Measurements from ENCODE around the gene SIRT2.
"Not testable (repeated sequence)": the region's sequence is repeated elsewhere in the genome, so short reads cannot be mapped to it uniquely, and the experiment has no call there.

SIRT2 gene

DNA sequence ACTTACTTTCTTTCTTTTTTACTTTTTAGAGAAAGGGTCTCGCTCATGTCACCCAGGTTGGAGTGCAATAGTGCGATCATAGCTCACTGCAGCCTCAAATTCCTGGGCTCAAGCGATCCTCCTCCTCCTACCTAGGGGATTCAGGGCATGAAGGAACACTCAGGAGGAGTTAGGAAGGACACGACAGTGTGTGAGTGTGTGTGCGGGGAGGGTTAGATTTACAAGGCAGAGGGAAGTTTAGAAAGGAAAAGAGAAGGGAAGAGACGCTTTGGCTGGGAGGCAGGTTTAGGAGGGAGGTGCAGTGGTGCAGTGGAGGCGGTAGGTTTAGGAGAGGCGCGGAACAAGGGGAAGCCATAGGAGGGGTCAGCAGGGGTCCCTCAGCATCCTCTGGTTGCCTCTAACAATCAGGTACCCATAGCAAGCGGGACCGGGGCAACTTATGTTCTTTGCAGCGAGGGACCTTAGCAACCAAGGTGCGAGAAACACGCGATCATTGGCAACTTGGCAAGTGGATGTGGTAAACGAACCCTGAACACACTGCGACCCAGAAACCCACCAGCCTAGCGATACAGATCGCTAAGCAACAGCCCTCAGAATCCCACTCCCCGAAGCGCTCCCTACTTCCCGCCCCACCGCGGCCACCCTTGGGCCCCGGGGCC, 501 bp downstream of the SIRT2 start:
- DNase-seq (ENCODE audit: low read depth, low spot score): no peak

GRCh38 chr19:38894968-38895367, 4.5 kb downstream of the SIRT2 start:
- no peak for DNase-seq (ENCODE audit: low read depth, low spot score)

DNA sequence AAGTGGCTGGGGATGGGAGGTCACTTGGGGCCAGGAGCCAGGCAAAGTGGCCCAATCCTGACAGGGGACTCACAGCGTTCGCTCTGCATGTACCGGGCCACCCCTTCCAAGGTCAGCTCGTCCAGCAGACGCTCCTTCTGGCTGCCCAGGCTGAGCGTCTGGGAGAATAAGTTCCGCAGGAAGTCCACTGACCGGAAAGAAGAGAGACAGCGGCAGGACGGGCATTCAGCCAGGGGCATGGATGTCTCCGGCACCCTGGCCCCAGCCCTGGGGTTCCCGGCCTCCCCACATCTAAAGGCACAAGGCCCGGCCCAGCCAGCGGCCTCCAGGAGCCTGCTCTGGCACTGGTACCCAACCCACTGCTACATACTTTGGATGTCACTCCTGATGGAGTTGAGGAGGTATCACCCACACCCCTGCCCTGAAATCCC, 6.1 kb downstream of the SIRT2 start:
- no peak for DNase-seq (ENCODE audit: low read depth, low spot score)

GRCh38 chr19:38892841-38893240, 6.6 kb downstream of the SIRT2 start:
- no peak for DNase-seq (ENCODE audit: low read depth, low spot score)

- DNase-seq (ENCODE audit: low read depth, low spot score): no peak
Measured at GRCh38 chr19:38891771-38892170, 7.6 kb downstream of the SIRT2 start.

DNA sequence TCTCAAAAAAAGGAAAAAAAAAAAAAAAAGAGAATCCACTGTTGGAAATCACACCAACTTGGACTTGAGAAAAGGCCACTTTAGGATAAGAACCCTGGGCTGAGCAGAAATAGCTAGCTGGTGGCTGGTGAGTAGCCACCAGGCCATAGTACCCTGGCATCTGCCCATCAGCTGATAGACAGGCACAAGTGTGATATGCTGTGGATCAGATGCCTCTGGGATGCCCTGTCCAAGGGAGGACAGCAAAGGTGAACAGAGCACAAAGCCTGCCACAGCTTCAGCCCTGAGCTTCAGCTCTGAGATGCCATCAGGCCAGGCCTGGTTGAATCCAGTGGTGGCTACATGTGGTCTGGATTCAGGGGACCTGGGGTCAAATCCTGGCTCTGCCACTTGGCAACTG, 8.7 kb downstream of the SIRT2 start:
- no peak for DNase-seq (ENCODE audit: low read depth, low spot score)

GRCh38 chr19:38889803-38890202, 9.6 kb downstream of the SIRT2 start:
- no peak for DNase-seq (ENCODE audit: low read depth, low spot score)

DNA sequence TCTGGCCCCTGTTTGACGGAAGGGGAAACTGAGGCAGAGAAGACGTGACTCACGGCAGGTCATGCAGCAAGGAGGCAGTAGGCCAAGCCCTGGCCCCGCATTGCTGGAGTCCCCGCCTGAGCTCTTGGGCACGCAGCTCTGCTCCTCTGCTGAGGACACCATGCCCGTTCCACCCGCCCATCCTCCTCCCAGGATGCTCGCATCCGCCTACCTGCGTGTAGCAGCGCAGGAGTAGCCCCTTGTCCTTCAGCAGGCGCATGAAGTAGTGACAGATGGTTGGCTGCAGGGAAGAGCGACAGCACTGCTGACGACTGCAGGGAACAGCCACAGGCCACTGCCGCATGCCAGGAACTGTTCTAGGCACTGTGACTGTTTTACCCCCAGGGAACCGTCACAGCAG, 10.5 kb downstream of the SIRT2 start:
- no peak for DNase-seq (ENCODE audit: low read depth, low spot score)

GRCh38 chr19:38884691-38885090, 14.7 kb downstream of the SIRT2 start:
- not testable (repeated sequence) for DNase-seq (ENCODE audit: low read depth, low spot score)

DNA sequence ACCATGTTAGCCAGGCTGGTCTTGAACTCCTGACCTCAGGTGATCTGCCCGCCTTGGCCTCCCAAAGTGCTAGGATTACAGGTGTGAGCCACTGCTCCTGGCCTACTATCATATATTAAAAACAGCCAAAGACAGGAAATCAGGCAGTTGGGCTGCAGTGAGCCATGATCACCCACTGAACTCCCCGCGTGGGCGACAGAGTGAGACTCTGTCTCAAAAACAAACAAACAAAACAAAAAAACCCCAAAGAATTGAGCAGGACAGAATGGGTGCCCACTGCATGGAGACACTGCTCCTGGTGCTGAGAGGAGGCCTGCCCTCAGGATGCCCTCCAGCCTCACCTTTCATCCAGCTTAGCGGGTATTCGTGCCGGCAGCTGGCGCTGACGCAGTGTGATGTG, 16.1 kb downstream of the SIRT2 start:
- no peak for DNase-seq (ENCODE audit: low read depth, low spot score)

GRCh38 chr19:38880882-38881609, 18.4 kb downstream of the SIRT2 start:
- no peak for DNase-seq (ENCODE audit: low read depth, low spot score)

- DNase-seq (ENCODE audit: low read depth, low spot score): peak; percentile 42
Measured at GRCh38 chr19:38880076-38880881, 19.1 kb downstream of the SIRT2 start.

DNA sequence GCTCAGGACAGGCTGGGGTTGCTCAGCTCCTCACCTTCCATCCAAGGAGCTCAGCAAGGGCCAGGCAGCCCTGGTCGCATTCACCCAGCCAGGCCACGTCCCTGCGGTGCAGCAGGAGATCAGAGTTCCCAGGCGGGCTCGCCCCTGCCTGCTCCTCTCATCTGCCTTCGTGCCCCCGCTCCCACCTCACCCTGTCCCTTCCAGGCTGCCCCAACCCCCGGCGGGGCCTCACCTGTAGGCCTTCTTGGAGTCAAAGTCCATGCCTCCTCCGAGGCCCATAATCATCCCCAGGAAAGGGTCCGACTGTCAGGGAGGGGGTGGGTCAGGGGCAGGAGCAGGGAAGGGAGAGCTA, 20.0 kb downstream of the SIRT2 start:
- no peak for DNase-seq (ENCODE audit: low read depth, low spot score)

GRCh38 chr19:38878575-38879399, 20.6 kb downstream of the SIRT2 start:
- DNase-seq (ENCODE audit: low read depth, low spot score): no peak

DNA sequence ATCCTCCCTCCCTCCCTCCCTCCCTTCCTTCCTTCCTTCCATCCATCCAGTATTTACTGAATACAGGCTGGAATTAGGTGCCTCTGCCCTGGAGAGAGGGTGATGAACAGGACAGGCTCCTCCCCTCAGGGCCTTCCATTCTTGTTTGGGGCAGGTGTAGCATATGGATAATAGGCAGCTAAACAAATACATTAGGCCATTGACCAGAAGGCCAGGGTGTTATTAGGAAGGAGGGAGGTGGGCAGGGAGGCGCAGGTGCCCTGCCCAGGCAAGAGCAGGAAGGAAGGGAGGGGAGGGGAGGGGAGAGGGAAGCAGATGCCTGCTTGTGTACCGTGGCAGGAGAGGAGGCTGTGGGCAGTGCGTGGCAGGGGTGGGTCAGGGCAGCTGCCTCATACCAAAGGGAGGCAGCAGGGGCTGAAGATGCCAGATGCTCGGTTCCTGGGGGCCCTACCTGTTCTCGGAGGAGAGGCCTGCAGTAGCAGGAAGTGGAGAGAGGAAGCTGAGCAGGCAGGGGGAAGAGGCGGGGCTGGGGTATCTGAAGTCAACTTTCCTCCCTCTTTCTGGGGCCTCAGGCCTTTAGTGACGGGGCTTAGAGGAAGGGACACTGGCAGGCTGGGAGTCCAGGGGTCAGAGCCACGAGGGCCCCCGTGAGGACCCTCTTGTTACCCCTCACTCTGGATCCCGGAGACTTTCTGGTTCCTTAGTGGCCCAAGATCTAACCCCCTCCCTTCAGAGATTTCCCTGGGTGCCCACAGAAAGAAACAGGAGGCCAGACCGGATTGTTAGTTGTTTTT, 21.4 kb downstream of the SIRT2 start, which contains the start of gene RINL:
RINL (minus strand) TSS at position 495 of the 794 bp plus-strand sequence. CDS start 1,533 bp downstream, outside the sequence.
- DNase-seq (ENCODE audit: low read depth, low spot score): no peak

DNA sequence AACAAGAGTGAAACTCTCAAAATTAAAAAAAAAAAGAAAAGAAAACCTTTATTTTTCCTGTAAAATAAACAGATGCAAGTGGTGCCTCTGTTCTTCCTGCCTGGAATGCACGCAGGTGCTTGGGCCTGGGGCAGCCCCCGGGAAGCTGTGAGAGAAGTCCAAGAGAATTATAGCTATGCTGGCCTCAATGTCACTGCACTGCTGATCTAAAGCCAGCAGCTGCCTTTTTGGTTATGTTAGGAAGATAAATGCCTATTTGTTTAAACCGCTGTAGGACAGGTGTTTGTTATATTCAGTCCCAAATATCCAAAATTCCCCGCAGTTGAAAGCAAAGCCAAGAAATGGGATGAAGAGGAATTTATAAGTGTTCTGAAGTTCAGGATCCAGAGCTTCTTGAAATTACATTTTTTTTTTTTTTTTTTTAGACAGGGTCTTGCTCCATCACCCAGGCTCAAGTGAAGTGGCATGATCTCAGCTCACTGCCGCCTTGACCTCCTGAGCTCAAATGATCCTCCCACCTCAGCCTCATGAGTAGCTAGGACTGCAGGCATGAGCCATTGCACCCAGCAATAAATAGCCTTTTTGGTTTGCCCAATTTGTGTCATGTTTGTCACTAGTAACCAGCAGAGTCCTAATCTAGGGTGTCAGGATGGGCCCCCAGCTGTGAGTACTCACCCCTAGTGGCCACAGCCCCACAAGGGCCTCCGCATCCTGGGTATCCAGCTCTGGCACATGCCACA, 23.6 kb downstream of the SIRT2 start:
- DNase-seq (ENCODE audit: low read depth, low spot score): no peak

- DNase-seq (ENCODE audit: low read depth, low spot score): not testable (repeated sequence)
Measured at GRCh38 chr19:38873400-38873799, 26.0 kb downstream of the SIRT2 start.

DNA sequence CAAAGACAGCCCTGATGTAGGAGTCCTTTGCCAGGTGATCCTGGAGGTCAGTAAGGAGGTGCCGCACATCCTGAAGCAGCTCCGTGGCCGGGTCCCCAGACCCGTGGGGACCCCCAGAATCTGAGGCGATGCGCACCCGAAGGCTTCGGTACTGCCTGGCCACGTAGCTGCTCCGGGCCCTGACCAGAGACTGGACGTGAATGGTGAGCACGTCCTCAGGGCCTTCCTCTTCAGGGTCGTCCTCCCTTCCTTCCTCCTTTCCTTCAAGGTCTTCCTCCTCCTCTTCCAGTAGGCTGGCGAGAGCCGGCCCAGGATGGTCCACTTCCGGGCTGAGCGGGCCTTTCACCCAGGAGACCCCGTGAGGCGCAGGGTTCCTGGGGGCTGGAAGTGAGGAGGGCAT, 28.8 kb downstream of the SIRT2 start:
- no peak for DNase-seq (ENCODE audit: low read depth, low spot score)

DNA sequence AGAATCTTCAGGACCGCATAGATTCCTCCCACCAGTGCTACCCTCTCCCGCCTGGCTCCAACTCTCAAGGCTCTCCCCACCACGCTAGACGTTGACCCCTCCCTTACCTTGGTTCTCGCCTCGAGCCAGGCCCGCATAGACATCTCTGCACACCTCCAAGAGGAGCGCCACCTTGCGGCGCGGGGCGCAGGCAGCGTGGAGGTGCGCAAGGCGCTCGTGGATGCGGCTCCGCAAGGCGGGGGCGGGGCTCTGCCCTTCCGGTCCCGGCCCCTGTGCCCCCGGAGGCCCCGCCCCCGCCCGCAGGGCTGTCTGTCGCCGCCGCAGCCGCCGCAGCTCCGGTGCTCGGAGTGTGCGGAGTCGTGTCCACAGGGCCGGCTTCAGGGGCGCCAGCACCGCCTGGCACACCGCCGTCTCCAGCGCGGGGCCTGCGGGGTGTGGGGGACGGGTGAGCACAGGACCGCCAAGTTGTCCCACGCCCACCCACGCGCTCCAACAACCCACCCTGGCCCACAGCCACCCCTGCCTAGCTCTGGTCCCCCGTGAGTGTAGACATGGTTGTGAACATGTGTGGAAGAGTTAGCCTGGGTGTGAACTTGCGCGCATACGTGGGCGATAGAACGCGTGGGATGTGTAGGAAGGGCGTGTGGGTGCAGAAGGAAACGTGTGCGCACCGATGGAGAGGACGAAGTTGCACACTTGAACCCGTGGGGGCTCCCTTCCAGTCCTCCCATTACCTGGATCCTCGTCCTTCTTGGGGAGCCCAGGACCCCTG, 29.4 kb downstream of the SIRT2 start:
- DNase-seq (ENCODE audit: low read depth, low spot score): peak; percentile 92
